GM12801 (cell line): ENCODE measurements around the gene MANEAL.

ENCODE experiments used
- CTCF ChIP-seq: IDR thresholded peaks from one replicate; pipeline ENCODE4 v1.5.1; 2011; ENCODE audit warnings: control low read depth; ENCODE audit not compliant: insufficient read length; ENCODE audit errors: extremely low read depth

The MANEAL gene

GRCh38 chr1:37808369-37809319 lies 15.0 kb downstream of the MANEAL start:
- TF ChIP-seq CTCF, result no peak

GRCh38 chr1:37809942-37810341 lies 16.3 kb downstream of the MANEAL start:
- no peak for TF ChIP-seq CTCF

GRCh38 chr1:37811027-37811655 lies 17.5 kb downstream of the MANEAL start:
- peak; percentile 10 for TF ChIP-seq CTCF

GRCh38 chr1:37813529-37814145 lies 20.0 kb downstream of the MANEAL start:
- TF ChIP-seq CTCF, result no peak

GRCh38 chr1:37814252-37814651 lies 20.6 kb downstream of the MANEAL start:
- TF ChIP-seq CTCF, result no peak

GRCh38 chr1:37817481-37817880 lies 23.8 kb downstream of the MANEAL start:
- no peak for TF ChIP-seq CTCF

GRCh38 chr1:37821481-37821880 lies 27.8 kb downstream of the MANEAL start:
- TF ChIP-seq CTCF, result no peak
